GM19099 (cell line): ENCODE measurements around the gene EVI5L.

Source experiments
- POLR2A ChIP-seq: IDR thresholded peaks from 3 replicates; pipeline ENCODE4 v1.6.1; 2011; ENCODE audit warnings: low read depth; ENCODE audit not compliant: insufficient read length; ENCODE audit errors: extremely low read depth

Gene EVI5L

DNA sequence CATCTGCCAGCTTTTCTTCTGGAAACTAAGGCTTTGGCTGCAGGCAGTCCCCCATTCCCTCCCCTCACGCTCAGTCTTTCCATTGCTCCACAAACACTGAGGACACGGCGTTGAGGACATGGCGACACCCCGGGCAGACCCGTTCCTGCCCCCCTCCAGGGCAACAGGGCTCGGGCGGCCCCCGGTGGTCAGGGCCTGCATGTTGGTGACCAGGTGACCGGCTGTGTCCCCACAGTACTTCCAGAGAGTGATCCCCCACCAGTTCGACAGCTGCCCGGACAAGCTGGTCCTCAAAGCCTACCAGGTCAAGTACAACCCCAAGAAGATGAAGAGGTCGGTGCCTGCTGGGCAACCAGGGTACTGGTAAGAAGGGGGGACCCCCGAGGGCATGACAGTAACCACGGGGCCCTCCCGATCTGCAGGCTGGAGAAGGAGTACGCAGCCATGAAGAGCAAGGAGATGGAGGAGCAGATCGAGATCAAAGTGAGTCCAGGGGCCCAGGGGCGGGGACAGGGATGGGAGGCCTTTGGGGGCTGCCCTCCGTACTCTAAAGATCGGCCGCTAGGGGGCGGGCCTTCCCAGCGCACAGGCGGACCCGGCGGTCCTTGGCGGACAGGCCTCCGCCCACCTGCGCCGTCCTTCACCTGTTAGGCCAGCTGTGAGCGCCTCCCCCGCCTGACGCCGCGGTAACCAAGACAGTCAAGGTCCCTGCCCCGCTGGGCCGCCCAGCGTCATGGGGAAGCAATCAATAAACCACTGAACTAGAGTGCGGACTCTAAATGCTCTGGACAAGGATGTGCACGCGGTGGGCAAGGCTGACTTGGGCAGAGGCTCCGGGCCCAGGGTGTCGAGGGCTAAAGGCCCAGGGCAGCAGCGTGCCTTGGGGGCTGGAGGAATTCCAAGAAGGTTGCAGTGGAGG, 23.1 kb downstream of the EVI5L start:
- no peak for TF ChIP-seq POLR2A

DNA sequence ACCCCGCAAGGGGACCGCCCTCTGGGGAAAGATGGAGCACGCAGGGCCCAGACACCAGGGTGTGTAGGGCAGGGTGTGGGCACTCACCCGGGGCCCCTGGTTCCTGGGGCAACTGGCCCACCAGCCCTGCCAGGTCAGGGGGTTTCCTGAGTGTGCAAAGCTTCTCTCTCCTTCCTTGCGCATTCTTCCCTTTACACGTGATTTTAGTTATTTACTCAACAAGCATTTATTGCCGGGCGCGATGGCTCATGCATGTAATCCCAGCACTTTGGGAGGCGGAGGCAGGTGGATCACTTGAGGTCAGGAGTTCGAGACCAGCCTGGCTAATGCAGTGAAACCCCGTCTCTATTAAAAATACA, 23.7 kb downstream of the EVI5L start:
- TF ChIP-seq POLR2A, result no peak

DNA sequence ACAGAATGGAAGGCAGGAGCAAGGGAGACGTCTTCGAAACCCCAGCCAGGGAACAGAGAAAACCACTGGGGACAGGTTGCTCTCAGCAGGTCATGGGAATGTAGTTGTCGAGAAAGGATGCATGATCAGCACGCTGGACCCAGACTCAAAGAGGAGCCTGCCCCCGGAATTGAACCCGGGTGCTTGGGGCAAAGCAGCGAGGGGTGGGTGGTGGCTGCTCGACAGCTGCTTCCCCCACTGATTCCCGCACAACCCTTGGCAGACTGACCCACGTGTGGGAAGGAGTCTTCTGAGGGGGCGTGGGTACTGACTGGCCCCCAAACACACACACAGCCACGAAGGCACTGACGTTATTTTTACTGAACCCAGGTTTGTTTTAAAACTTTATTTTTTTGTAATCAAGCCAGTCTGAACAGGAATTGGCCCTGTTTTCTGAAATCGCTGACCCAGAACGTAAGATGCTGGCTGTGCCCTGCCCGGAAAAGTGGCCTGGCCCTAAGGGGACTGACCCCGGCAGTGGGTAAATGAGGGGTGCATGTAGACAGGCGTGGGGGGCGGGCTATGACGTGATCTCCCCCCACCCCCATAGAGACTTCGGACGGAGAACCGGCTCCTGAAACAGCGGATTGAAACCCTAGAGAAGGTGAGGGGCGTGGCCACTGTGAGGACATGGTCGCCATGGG, 25.5 kb downstream of the EVI5L start:
- no peak for TF ChIP-seq POLR2A

DNA sequence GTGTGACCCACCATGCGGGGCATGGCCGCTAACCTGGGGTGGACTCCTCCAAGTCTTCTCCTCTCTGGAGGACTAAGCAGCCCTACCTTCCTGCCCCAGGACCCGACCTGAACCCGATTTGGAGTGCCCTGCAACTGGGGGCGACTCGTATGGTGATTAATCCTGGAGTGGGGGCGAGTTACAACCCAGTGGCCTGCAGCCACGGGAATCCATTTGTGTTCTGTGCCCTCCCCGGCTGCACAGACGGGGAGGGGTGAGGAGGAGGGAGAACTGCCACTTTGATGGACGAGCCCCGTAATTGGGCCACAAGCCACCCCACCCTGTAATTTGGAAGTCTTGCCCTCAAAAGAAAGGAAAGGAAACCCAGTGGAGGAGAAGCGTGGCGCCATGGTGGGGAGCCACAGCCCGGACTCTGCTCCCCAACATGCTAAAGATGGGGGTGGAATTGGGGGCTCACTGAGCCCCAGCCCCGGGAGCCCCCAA, 26.1 kb downstream of the EVI5L start:
- no peak for TF ChIP-seq POLR2A

GRCh38 chr19:7856679-7857663, 27.0 kb downstream of the EVI5L start:
- TF ChIP-seq POLR2A, result no peak

GRCh38 chr19:7857727-7858108, 27.7 kb downstream of the EVI5L start:
- TF ChIP-seq POLR2A, result no peak

DNA sequence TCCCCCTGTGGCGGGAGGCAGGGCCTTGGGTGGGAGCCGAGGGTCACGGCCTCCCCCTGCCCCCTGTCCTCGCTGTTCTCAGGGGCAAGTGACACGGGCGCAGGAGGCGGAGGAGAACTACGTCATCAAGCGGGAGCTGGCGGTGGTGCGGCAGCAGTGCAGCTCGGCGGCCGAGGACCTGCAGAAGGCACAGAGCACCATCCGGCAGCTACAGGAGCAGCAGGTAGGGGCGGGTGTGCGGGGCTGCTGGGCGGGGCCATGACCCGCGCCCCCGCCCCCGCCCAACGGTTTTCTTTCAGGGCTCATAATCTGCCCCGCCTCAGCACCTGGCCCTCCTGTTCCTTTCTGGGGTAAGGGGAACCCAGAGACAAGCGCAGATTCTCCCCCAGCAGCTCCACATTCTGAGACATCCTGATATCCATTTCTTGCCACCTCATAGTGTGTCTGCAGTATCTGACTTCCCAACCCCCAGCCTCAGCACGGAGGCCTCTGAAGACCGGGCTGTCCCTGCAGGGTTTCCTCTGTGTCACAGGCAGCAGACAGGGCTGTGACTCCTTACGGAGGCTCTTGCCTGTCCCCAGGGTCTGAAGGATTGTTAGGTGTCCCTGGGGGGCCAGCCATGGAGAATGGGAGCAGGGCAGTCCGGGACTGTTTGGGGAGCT, 28.2 kb downstream of the EVI5L start:
- no peak for TF ChIP-seq POLR2A

DNA sequence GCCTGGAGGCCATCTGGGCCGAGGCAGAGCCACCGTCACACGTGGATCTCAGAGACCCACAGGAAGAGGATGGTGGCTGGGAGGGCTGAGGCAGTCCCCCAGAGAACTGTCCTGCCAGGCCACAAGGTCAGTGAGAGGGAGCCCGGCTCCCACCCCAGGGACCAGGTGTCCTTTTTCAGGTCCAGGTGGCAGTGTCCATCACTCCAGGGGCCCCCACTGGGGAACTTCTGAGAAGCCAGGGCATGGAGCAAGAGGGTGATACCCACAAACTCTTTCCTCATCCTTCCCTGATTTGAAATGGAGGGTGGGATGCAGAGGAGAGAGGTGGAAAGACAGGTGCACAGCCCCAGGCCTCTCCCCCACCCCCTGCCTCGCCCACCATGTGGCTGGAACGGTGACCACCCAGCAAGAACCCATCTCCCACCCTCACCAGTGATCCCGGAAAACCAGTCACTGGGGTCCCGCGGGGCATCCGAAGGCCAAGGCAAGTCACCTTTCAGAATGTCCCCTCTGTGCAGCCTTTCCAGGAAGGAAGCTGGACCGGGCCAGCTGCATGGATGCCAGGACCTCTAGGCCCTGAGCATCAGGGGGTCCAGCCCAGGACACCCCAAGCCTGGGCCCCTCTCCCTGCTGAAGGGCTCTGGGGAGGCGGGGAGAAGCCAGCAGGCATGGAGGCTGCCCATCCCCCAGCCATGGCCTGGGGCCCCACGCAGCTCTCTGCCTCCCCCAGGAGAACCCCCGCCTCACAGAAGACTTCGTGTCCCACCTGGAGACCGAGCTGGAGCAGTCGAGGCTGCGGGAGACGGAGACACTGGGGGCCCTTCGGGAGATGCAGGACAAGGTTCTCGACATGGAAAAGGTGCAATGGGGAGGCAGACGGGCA, 30.1 kb downstream of the EVI5L start:
- no peak for TF ChIP-seq POLR2A

- no peak for TF ChIP-seq POLR2A
Measured at GRCh38 chr19:7860714-7861618, 30.9 kb downstream of the EVI5L start.

- no peak for TF ChIP-seq POLR2A
Measured at GRCh38 chr19:7861619-7862412, 31.8 kb downstream of the EVI5L start.

GRCh38 chr19:7862413-7862951, 32.5 kb downstream of the EVI5L start:
- no peak for TF ChIP-seq POLR2A
